GM23248 (cell line): Measurements from ENCODE around the gene RNF225. TPM values are rescaled to one million over a fixed set of nuclear protein-coding genes. Genes with fewer than 3 reads are reported as not detected.

Source experiments
- DNase-seq: peaks from one replicate; pipeline ENCODE4 v3.0.0-alpha.2; 2015
- H2AFZ ChIP-seq: fragments of 200-600 bp; sonication (generic); 2 replicates; pipeline ENCODE4 v1.6.1; 2016; ENCODE audit warnings: antibody characterized with exemption
- H3F3A ChIP-seq: fragments of 200-600 bp; sonication (generic); 2 replicates; pipeline ENCODE4 v1.6.1; 2016; ENCODE audit warnings: mild to moderate bottlenecking, antibody characterized with exemption, mixed run types; ENCODE audit not compliant: insufficient read depth
- H3K27ac ChIP-seq: fragments of 200-600 bp; sonication (generic); 2 replicates; pipeline ENCODE4 v1.5.1; 2016; ENCODE audit warnings: mild to moderate bottlenecking
- H3K27me3 ChIP-seq: fragments of 200-600 bp; sonication (generic); replicated peaks from 2 replicates; pipeline ENCODE4 v1.6.1; 2016; ENCODE audit warnings: mild to moderate bottlenecking; ENCODE audit not compliant: insufficient read depth
- H3K36me3 ChIP-seq: fragments of 200-600 bp; sonication (generic); 2 replicates; pipeline ENCODE4 v1.6.1; 2016; ENCODE audit warnings: low read depth, mild to moderate bottlenecking
- H3K4me1 ChIP-seq: fragments of 200-600 bp; sonication (generic); 2 replicates; pipeline ENCODE4 v1.6.1; 2016; ENCODE audit warnings: mild to moderate bottlenecking; ENCODE audit not compliant: insufficient read depth
- H3K4me2 ChIP-seq: fragments of 200-600 bp; sonication (generic); one replicate; pipeline ENCODE4 v1.6.1; 2016; ENCODE audit warnings: mild to moderate bottlenecking; ENCODE audit not compliant: unreplicated experiment
- H3K4me3 ChIP-seq: fragments of 200-600 bp; sonication (generic); 2 replicates; pipeline ENCODE4 v1.5.1; 2016; ENCODE audit warnings: mild to moderate bottlenecking
- H3K79me2 ChIP-seq: fragments of 200-600 bp; sonication (generic); 2 replicates; pipeline ENCODE4 v1.6.1; 2016; ENCODE audit warnings: mild to moderate bottlenecking; ENCODE audit not compliant: insufficient read depth
- H3K9ac ChIP-seq: fragments of 200-600 bp; sonication (generic); 2 replicates; pipeline ENCODE4 v1.6.1; 2016; ENCODE audit warnings: mild to moderate bottlenecking
- H3K9me2 ChIP-seq: fragments of 200-600 bp; sonication (generic); 2 replicates; pipeline ENCODE4 v1.6.1; 2016; ENCODE audit warnings: mixed run types, mild to moderate bottlenecking, moderate library complexity; ENCODE audit not compliant: insufficient read depth
- H3K9me3 ChIP-seq: fragments of 200-600 bp; sonication (generic); one replicate; pipeline ENCODE4 v1.6.1; 2017; ENCODE audit warnings: low read depth
- H4K20me1 ChIP-seq: fragments of 200-600 bp; sonication (generic); 2 replicates; pipeline ENCODE4 v1.6.0; 2016; ENCODE audit not compliant: insufficient read depth
- EZH2 ChIP-seq: fragments of 200-600 bp; sonication (generic); IDR thresholded peaks from 2 replicates; pipeline ENCODE4 v1.6.1; 2018; ENCODE audit warnings: antibody characterized with exemption, mild to moderate bottlenecking; ENCODE audit not compliant: insufficient read depth, poor library complexity, severe bottlenecking
- EZH2phosphoT487 ChIP-seq: fragments of 200-600 bp; sonication (generic); IDR thresholded peaks from 2 replicates; pipeline ENCODE4 v1.6.1; 2018; ENCODE audit warnings: antibody characterized with exemption, moderate library complexity, mild to moderate bottlenecking, low read depth; ENCODE audit not compliant: insufficient read depth
- WGBS, 2 experiments: methylation state at CpG; one replicate each; pipeline ENCODE4 v1.1.6; 2015 to 2017; ENCODE audit warnings: low lambda C conversion rate in 2 of 2, low coverage in 1 of 2; ENCODE audit errors: missing lambda C conversion rate in 2 of 2; 5-methylcytosine and 5-hydroxymethylcytosine counted together
- in situ Hi-C: fragments of 300-500 bp; cut with MboI; formaldehyde crosslinking; loops from 2 replicates; pipeline ENCODE4 v1.15.0; 2020
- polyA plus RNA-seq: library from polyadenylated mRNA; unstranded; fragments of >200 nt; fragmentation: Nextera tagmentation; extraction: Ambion mirVana; gene quantifications from 2 replicates; pipeline ENCODE4 v1.2.1, GENCODE V29; 2016
- total RNA-seq: library from RNA; depleted of rRNA; stranded (reverse); fragments of >200 nt; shearing (Covaris generic); gene quantifications from 2 replicates; pipeline ENCODE4 v1.2.3, GENCODE V29; 2014

The RNF225 gene
- total and polyA plus RNA-seq, 2 experiments from 2014 or later = not detected

GRCh38 chr19:58398087-58398486 lies 2.6 kb downstream of the RNF225 start:
- in situ Hi-C loops = no loop called here
- WGBS, 2 experiments = 85 to 88% methylated on average over 4 of the region's 4 CpGs

GRCh38 chr19:58398545-58398944 lies 3.1 kb downstream of the RNF225 start:
- Histone ChIP-seq H4K20me1 (no peaks in the 10 kb centered on the region), H3K27ac (no peak overlapping the region), H3K4me1 (peaks cover 6% of the 10 kb centered on the region), H3K79me2 (no peaks in the 10 kb centered on the region), H2AFZ (no peak overlapping the region), H3K9me2 (no peaks in the 10 kb centered on the region), H3K4me2 (no peak overlapping the region), H3K36me3 (peaks cover 6% of the 10 kb centered on the region; the same call in 1 of the 2 replicates), H3K9ac (no peak overlapping the region), H3K9me3 (no peaks in the 10 kb centered on the region), H3F3A (peaks cover 18% of the 10 kb centered on the region; the same call in 1 of the 2 replicates), H3K27me3 (no peaks in the 10 kb centered on the region), H3K4me3 (no peak overlapping the region)
- TF ChIP-seq EZH2 = no peak
- TF ChIP-seq EZH2phosphoT487 = no peak
- in situ Hi-C loops = no loop called here
- no peak for DNase-seq
- 93 to 97% methylated on average over 6 of the region's 6 CpGs for WGBS, 2 experiments

More at GRCh38 chr19:58398087-58398486, 2.6 kb downstream of the RNF225 start:
- H3K27me3 ChIP-seq = no peaks in the 10 kb centered on the region
- peaks cover 20% of the 10 kb centered on the region; the same call in 1 of the 2 replicates for H3F3A ChIP-seq
- H4K20me1 ChIP-seq = no peaks in the 10 kb centered on the region
- no peaks in the 10 kb centered on the region for H3K9me2 ChIP-seq
- no peak for DNase-seq
- H3K9me3 ChIP-seq = no peaks in the 10 kb centered on the region
- H3K36me3 ChIP-seq = peaks cover 9% of the 10 kb centered on the region; the same call in 1 of the 2 replicates
- H2AFZ ChIP-seq = no peak overlapping the region
- no peak overlapping the region for H3K9ac ChIP-seq
- no peak overlapping the region for H3K4me3 ChIP-seq
- no peak overlapping the region for H3K27ac ChIP-seq
- no peaks in the 10 kb centered on the region for H3K79me2 ChIP-seq
- H3K4me2 ChIP-seq = no peak overlapping the region
- peaks cover 6% of the 10 kb centered on the region for H3K4me1 ChIP-seq
- TF ChIP-seq EZH2 (no peak), EZH2phosphoT487 (no peak)

- Histone ChIP-seq H3K36me3 (no peaks in the 10 kb centered on the region), H3F3A (0 out of 2 replicates have a peak, but pooled peaks cover 5% of the 10 kb centered on the region), H4K20me1 (no peaks in the 10 kb centered on the region), H3K9ac (no peak overlapping the region), H3K9me2 (no peaks in the 10 kb centered on the region), H3K79me2 (no peaks in the 10 kb centered on the region), H3K4me3 (no peak overlapping the region), H3K27me3 (no peaks in the 10 kb centered on the region), H3K9me3 (no peaks in the 10 kb centered on the region), H2AFZ (no peak overlapping the region), H3K4me2 (no peak overlapping the region), H3K4me1 (peaks cover 6% of the 10 kb centered on the region), H3K27ac (no peak overlapping the region)
- in situ Hi-C loops = no loop called here
- DNase-seq = no peak
- 97 to 100% methylated on average over 3 of the region's 3 CpGs for WGBS, 2 experiments
- TF ChIP-seq EZH2phosphoT487 (no peak), EZH2 (no peak)
Observed at GRCh38 chr19:58399903-58400302, 4.4 kb downstream of the RNF225 start.

- TF ChIP-seq EZH2phosphoT487 = no peak
- TF ChIP-seq EZH2 = no peak
- DNase-seq = peak; percentile 36
- H3K27ac ChIP-seq = no peak overlapping the region
- H3K79me2 ChIP-seq = no peaks in the 10 kb centered on the region
- H3K4me3 ChIP-seq = peak overlapping the region; percentile 75
- H3K27me3 ChIP-seq = no peaks in the 10 kb centered on the region
- H3K9me2 ChIP-seq = no peaks in the 10 kb centered on the region
- H3F3A ChIP-seq = 0 out of 2 replicates have a peak, but pooled peaks cover 5% of the 10 kb centered on the region
- WGBS, 2 experiments = 26 to 28% methylated on average over 16 to 18 of the region's 18 CpGs
- H3K9ac ChIP-seq = peak overlapping the region; percentile 72
- H3K4me1 ChIP-seq = peaks cover 6% of the 10 kb centered on the region
- no peaks in the 10 kb centered on the region for H3K36me3 ChIP-seq
- no peaks in the 10 kb centered on the region for H4K20me1 ChIP-seq
- no peaks in the 10 kb centered on the region for H3K9me3 ChIP-seq
- peak overlapping the region; percentile 90 for H2AFZ ChIP-seq
- peak overlapping the region; percentile 86 for H3K4me2 ChIP-seq
- in situ Hi-C loops = no loop called here
Observed at GRCh38 chr19:58400316-58400915, 5.0 kb downstream of the RNF225 start.
